Measurements from ENCODE around the gene OPN3.

The OPN3 gene

GRCh38 chr1:241615043-241615974 is 24.9 kb downstream of the OPN3 start:
- DNase-seq: no peak

- DNase-seq: no peak
Observed at GRCh38 chr1:241614572-241614971, 25.6 kb downstream of the OPN3 start.

GRCh38 chr1:241614144-241614543 is 26.0 kb downstream of the OPN3 start:
- no peak for DNase-seq

- DNase-seq: no peak
Observed at GRCh38 chr1:241612533-241613477, 27.4 kb downstream of the OPN3 start.

GRCh38 chr1:241611736-241612135 is 28.4 kb downstream of the OPN3 start:
- no peak for DNase-seq

- DNase-seq: peak; percentile 75
Observed at GRCh38 chr1:241611063-241611462, 29.1 kb downstream of the OPN3 start.

- peak; percentile 71 for DNase-seq
Observed at GRCh38 chr1:241610056-241610815, 29.9 kb downstream of the OPN3 start.

- no peak for DNase-seq
Observed at GRCh38 chr1:241608379-241609033, 31.7 kb downstream of the OPN3 start.

GRCh38 chr1:241607497-241607896 is 32.7 kb downstream of the OPN3 start:
- no peak for DNase-seq

GRCh38 chr1:241606544-241606943 is 33.6 kb downstream of the OPN3 start:
- no peak for DNase-seq

GRCh38 chr1:241605146-241605805 is 34.9 kb downstream of the OPN3 start:
- DNase-seq: no peak

GRCh38 chr1:241603731-241604245 is 36.4 kb downstream of the OPN3 start:
- DNase-seq: no peak

- no peak for DNase-seq
Observed at GRCh38 chr1:241600496-241600901, 39.7 kb downstream of the OPN3 start.

GRCh38 chr1:241598249-241598648 is 41.9 kb downstream of the OPN3 start:
- DNase-seq: no peak

- DNase-seq: no peak
Observed at GRCh38 chr1:241596633-241597032, 43.5 kb downstream of the OPN3 start.

GRCh38 chr1:241593186-241593585 is 47.0 kb downstream of the OPN3 start:
- DNase-seq: no peak

- DNase-seq: no peak
Observed at GRCh38 chr1:241592273-241592958, 47.8 kb downstream of the OPN3 start.

GRCh38 chr1:241591736-241592135 is 48.4 kb downstream of the OPN3 start:
- DNase-seq: no peak

- DNase-seq: no peak
Observed at GRCh38 chr1:241591317-241591716, 48.9 kb downstream of the OPN3 start.

- DNase-seq: no peak
Observed at GRCh38 chr1:241590719-241591118, 49.5 kb downstream of the OPN3 start.

GRCh38 chr1:241589521-241589920 is 50.6 kb downstream of the OPN3 start:
- no peak for DNase-seq
